Activated T-cell treated with anti-CD3 and anti-CD28 coated beads, Interleukin-2, amount 50 U/mL, for 48 hours (primary cell): Measurements from ENCODE around the gene WHRN.
A peak's percentile ranks its signal among the peaks of the same experiment; 100 is the strongest.

Source experiments
- DNase-seq, 2 experiments: peaks; one replicate each; pipeline ENCODE4 v3.0.0-alpha.2; 2020

Gene WHRN

DNA sequence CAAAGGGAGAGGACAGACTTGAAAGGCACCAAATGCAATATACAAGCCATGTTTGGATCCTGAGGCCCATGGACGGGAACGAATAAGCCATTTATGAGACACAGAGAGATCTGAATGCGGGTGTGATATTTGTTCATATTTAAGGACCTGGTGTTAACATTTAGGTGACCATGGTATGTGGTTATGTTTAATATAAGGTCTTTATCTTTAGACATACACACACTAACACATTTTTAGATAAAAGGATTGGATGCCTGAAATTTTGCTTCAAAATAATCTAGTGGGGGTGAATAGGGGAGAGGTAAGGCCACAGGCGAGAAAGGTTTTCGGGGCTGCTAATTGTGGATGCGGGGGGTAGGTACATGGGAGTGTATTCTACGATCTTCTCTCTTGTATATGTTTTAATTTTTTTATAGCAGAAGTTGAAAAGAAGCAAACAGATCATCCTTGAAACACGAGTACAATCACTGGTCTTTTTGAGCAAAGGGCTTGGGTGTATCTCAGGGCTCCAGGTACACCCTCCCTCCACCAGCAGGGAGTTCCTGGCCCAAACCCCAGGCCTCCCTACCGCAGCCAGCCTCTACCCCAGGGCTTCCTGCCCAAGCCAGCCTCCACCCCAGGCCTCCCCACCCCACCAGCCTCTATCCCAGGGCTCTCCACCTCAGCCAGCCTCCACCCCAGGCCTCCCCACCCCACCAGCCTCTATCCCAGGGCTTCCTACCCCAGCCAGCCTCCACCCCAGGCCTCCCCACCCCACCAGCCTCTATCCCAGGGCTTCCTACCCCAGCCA is 129.7 kb downstream of the WHRN start:
- DNase-seq, result no peak

- no peak for DNase-seq
Measured at GRCh38 chr9:114374936-114375335, 130.3 kb downstream of the WHRN start.

DNA sequence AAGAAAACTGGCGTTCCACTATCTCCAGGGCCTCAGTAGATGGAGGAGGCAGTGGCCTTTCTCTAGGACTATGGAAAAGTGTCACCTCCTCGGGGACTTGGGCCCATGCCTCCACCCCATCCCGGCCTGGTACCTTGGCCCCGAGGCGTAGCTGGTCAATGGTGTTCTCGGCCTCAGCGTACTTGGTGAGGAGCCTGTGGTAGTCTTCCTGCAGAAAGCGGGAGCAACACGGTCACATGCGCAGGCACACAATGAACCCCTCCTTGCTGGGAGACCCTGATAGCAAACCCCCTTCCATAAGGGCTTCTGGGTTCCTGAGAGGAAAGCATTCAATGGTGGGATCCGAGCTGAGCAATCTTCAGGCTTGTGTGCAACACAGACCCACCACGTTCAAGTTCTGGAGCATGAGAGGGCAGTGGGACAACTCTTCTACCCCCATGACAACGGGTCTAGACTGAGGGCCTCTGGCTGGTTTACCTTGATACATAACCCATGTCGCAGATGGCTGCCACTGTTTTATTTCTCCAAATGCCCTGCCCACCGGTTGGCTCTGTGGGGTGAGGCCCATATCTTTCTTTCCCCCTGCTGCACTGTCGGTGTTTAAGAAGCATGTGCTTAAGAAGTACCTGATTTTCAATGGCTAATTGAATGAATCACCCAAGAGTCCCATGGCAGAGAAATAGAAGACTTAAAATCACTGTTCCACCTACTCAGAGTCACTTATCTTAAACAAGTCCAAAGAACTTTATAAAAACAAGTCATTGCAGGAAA is 131.1 kb downstream of the WHRN start:
- DNase-seq, result peak in 1 of 2 experiments; percentile 50

DNA sequence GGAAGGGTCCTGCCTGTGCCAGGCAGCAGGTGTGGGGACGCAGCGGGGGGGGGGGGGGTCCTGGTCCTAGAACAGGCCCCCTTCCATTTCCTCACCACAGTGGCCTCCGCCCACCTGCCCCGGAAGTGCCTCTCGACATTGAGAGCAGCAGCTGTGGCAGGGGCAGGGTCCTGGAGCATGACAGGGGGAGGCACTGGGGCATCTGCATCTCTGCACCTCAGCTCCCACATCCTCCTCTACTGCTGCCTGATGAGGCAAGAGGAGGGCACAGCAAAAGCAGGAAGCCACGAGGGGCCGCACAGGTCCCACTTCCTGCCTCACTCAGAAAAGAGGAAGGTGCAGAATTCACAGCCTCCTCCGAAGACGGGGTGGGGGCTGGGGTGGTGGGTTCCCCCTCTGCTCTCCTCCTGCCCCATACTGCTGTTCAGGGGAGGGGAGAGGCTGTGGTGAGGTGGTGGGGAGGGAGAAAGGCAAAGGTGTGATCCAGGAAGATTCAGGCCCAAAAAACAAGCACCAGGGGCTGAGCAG is 132.3 kb downstream of the WHRN start:
- DNase-seq, result peak; percentile 83 to 85

DNA sequence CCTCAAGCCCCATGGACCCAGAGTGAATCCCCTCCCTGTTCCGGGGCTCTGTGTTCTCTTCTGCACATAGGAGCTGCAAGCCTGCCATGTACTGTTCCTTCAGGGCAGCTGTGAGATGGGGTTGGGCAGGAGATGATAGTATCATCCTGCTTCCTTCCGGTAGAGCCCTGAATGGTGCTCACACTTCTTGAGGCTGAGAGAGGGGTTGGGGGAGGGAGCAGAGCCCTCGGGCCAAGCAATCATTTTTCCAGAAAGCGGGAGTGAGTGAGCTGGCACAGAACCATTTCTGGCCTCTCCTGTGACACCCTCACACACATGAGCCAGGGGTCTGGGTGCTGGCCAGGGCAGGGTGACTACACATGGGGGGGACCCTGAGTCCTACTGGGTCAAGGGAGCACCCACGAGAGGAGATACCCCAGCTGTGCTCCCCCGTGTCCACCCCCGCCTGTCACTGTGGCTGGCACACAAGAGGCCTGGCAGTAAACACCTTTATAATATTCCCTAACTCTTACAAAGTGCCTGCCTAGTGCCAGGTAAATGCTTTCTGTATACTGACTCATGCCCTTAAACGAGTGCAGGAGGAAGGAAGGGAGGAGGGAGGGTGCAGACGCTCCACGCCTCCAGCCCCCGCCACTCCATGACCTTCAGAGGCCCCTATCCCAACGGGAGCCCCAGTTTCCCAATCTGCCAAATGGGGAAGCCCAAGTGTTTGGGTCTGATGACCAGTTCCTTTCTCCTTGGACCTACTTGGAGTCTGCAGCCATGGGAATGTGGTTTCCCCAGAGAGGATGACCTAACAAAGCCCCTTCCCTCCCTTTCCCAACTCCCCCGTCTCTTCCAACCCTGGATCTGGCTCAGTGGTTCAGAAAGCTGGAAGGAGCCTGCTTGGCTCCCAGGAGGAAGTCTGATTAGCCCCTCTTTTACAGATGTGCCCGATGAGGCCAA is 133.0 kb downstream of the WHRN start:
- peak in 1 of 2 experiments; percentile 64 for DNase-seq

- no peak for DNase-seq
Measured at GRCh38 chr9:114371343-114371944, 133.8 kb downstream of the WHRN start.

- no peak for DNase-seq
Measured at GRCh38 chr9:114370968-114371320, 134.3 kb downstream of the WHRN start.

GRCh38 chr9:114370251-114370967 is 134.9 kb downstream of the WHRN start:
- no peak for DNase-seq

DNA sequence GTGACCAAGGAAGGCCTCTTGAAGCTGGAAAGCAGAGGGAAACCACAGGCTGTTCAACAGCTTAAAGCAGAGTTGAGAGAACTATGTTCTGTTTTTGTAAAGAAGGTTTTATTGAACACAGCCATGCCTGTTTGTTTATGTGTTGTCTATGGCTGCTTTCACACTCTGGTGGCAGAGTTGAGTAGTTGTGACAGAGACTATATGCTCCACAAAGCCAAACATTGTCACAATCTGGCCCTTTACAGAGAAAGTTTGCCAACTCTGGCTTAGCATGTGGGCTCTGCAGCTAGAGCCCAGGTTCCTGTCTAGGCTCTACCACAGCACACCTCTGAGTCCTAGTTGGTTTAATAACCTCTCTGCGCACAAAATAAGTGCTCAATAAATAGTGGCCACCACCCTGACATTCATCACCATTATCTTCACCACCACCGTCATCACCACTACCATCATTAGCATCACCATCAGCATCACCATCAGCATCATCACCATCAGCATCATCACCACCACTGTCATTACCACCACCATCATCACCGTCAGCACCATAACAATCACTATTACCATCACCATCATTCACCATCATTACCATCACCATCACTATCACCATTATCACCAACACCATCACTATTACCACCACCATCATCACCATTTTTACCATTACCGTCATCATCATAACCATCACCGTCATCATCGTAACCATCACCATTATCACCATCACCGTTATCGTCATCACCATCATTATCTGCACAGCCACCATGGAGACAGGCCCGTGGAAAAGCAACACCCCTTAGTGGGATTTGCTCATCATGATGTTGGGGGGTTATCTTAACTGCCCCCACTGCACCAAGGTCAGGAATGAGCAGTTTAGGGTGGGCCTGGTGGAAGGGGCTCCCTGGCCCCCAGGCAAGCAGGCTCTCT is 135.8 kb downstream of the WHRN start:
- no peak for DNase-seq

GRCh38 chr9:114367772-114368569 is 137.3 kb downstream of the WHRN start:
- DNase-seq, result no peak

- no peak for DNase-seq
Measured at GRCh38 chr9:114367366-114367765, 137.9 kb downstream of the WHRN start.

- DNase-seq, result no peak
Measured at GRCh38 chr9:114366334-114367128, 138.7 kb downstream of the WHRN start.

DNA sequence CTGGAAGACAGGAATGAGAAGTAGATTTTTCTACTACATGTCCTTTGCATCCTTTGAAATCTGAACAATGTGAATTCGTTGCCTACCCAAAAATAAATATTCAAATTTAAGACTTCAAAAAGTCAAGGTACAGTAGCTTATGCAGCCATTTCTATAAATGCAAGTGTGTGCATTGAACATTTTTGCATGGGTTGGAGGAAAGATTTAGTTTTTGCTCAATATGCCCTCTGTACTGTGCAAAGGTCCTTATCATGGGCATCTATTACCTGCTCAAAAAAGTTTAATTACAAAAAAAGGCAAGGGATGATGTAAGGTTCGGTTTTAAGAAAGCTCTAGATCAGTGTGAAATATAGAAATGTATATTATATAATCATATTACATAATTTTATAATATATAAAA is 140.1 kb downstream of the WHRN start:
- no peak for DNase-seq

- no peak for DNase-seq
Measured at GRCh38 chr9:114364134-114365041, 140.9 kb downstream of the WHRN start.

- peak in 1 of 2 experiments; percentile 47 for DNase-seq
Measured at GRCh38 chr9:114363424-114363823, 141.8 kb downstream of the WHRN start.

DNA sequence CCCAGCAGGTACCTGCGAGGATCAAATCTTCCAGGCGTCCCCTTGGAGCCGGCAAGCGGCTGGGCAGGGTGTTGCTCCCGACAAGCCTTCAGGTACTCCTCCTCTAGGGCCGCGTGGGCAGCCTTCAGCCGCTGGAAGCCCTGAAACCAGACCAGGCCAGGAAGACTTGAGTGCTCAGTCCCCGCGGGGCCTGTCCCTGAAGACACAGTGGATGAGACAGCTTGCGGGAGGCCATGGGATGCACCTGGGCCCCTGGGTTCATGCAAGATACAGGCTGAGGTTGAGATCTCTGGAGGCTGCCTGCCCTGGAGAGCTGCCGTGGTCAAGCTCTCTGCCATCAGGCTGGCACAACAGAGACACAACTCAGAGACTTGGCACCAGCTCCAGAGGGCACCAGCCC is 142.9 kb downstream of the WHRN start:
- DNase-seq, result no peak

GRCh38 chr9:114361542-114361941 is 143.7 kb downstream of the WHRN start:
- no peak for DNase-seq

DNA sequence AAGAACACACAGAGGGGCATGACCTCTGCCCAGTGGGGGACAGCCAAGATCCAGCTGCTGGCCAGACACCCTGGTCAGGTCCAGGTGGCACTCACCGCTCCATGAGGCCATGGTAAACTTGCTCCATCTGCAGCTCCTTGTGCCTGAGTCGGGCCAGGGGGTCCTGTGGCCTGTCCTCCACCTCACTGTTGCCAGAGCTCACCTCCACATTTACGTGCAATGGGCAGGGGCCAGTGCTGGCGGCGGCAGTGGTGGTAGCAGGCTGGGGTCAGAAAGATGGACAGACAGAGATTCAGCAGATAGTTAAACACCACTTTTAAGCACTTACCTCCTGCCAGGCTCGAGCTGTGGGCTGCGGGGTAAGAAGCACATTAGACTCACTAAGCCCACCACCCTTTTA is 145.5 kb downstream of the WHRN start:
- DNase-seq, result no peak
